Sigmoid colon (tissue), 7 donors: Measurements from ENCODE around the gene RBM18. TPM values are rescaled to one million over a fixed set of nuclear protein-coding genes. Genes with fewer than 3 reads are reported as not detected.

Experiments used
- DNase-seq: peaks from one replicate; pipeline ENCODE4 v3.0.0-alpha.2; 2019
- H3K27ac ChIP-seq, 4 donors: fragments of 200-600 bp; sonication (generic); one replicate each; pipeline ENCODE4 v1.5.1; 2016 to 2019; ENCODE audit warnings: mild to moderate bottlenecking in 1 of 4
- H3K27me3 ChIP-seq, 3 donors: fragments of 200-600 bp; sonication (generic); one replicate each; pipeline ENCODE4 v1.5.1; 2019; ENCODE audit warnings: mild to moderate bottlenecking in 1 of 3
- H3K36me3 ChIP-seq, 4 donors: fragments of 200-600 bp; sonication (generic); one replicate each; pipeline ENCODE4 v1.5.1; 2016 to 2019
- H3K4me1 ChIP-seq, 4 donors: fragments of 200-600 bp; sonication (generic); one replicate each; pipeline ENCODE4 v1.5.1; 2017 to 2019
- H3K4me3 ChIP-seq, 4 donors: fragments of 200-600 bp; sonication (generic); one replicate each; pipeline ENCODE4 v1.5.1; 2017 to 2019; ENCODE audit warnings: mild to moderate bottlenecking in 2 of 4, moderate library complexity in 1 of 4
- H3K9me3 ChIP-seq, 4 donors: fragments of 200-600 bp in 3 of 4; sonication (generic) in 3 of 4; one replicate each; pipeline versions ENCODE4 v1.5.1 to v1.6.1; 2013 to 2019
- EP300 ChIP-seq, 4 donors: sonication (generic); formaldehyde crosslinking; IDR thresholded peaks; one replicate each; pipeline ENCODE4 v1.6.1; 2017; ENCODE audit warnings: antibody characterized with exemption in 4 of 4
- POLR2A ChIP-seq, 2 donors: fragments of 450-650 bp; IDR thresholded peaks; one replicate each; pipeline ENCODE4 v1.6.1; 2016; ENCODE audit warnings: antibody characterized with exemption in 2 of 2, mild to moderate bottlenecking in 2 of 2, moderate library complexity in 2 of 2
- POLR2AphosphoS5 ChIP-seq, 4 donors: sonication (generic); formaldehyde crosslinking; IDR thresholded peaks; one replicate each; pipeline ENCODE4 v1.6.1; 2017; ENCODE audit warnings: antibody characterized with exemption in 4 of 4
- WGBS, 2 donors: extraction: QIAGEN DNeasy Blood & Tissue Kit; methylation state at CpG; one replicate each; pipeline ENCODE4 v1.1.7; 2013; 5-methylcytosine and 5-hydroxymethylcytosine counted together
- intact Hi-C: fragments of 100-400 bp; cut with DNase I; formaldehyde crosslinking; loops from one replicate; pipeline ENCODE4 v1.15.1; 2023
- polyA plus RNA-seq, 3 donors: library from polyadenylated mRNA; stranded (reverse); fragments of 200-250 nt; gene quantifications; one replicate each; pipeline ENCODE4 v1.2.3, GENCODE V29; 2013
- total RNA-seq, 4 donors: library from RNA; depleted of rRNA; stranded (reverse); fragments of >200 nt; gene quantifications; one replicate each; pipeline ENCODE4 v1.1.0, GENCODE V29; 2016
- TF ChIP-seq, protein P1 (sequence below), 4 experiments: fragments of 450-650 bp in 3 of 4; fragments of 200-600 bp in 1 of 4; IDR thresholded peaks; one replicate each; pipeline ENCODE4 v1.5.1; 2016 to 2019; ENCODE audit warnings: antibody characterized with exemption in 4 of 4, mild to moderate bottlenecking in 3 of 4, moderate library complexity in 2 of 4
- donor health status: healthy with polysubstance abuse.
- donor health status: Bipolar disorder and iron deficiency.
- donor health status: healthy.

RBM18 gene
- total and polyA plus RNA-seq, 7 donors = 8.2 to 16.8 (median 11.9) TPM

DNA sequence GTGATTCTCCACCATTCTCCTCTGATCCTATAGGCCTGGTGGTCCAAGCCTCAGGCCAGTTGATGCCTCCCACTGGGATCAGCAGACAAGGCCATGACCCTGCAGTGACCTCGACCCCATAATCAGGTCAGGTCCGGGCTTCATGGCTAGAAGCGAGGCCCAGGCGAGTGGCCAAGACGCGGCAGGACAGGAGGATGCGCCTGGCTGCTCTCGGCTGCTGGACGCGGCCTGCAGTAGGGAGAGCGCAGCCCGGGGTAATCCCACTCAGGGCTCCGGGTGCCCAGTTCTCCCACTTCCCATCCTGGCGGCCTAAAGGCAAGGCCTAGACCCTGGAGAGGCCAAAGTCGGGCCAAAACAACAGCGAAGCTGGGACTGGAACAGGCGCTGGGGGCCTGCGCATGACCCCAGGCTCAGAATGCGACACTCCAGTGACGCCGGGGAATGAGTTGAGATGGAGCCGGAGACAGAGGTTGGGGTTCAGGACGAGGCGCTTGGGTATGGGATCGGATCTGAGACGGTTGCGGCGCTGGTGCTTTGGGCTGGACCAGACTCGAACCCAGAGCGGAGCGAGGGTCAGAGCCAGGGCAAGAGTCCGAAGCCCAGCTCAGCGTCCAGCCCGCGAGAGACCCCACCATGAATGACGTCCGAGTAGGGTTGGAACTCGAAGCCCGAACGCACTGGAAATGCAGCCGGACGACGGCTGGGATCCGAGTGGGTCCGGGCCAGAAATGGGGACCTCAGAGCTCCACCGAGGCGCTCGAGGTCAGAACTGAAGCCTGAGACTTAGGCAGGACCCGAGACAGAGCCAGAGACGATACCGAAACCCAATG is 39.1 kb downstream of the RBM18 start:
- Histone ChIP-seq H3K4me3 (peak overlapping the region; percentile 2 to 34 (median 20)), H3K36me3 (no peaks in the 10 kb centered on the region), H3K9me3 (no peaks in the 10 kb centered on the region), H3K4me1 (peaks cover 0 to 46% (median 42%) of the 10 kb centered on the region in 4 donors), H3K27ac (no peak overlapping the region), H3K27me3 (peaks cover 65 to 100% (median 97%) of the 10 kb centered on the region in 3 donors)
- no peak for DNase-seq
- TF ChIP-seq, protein P1, sequence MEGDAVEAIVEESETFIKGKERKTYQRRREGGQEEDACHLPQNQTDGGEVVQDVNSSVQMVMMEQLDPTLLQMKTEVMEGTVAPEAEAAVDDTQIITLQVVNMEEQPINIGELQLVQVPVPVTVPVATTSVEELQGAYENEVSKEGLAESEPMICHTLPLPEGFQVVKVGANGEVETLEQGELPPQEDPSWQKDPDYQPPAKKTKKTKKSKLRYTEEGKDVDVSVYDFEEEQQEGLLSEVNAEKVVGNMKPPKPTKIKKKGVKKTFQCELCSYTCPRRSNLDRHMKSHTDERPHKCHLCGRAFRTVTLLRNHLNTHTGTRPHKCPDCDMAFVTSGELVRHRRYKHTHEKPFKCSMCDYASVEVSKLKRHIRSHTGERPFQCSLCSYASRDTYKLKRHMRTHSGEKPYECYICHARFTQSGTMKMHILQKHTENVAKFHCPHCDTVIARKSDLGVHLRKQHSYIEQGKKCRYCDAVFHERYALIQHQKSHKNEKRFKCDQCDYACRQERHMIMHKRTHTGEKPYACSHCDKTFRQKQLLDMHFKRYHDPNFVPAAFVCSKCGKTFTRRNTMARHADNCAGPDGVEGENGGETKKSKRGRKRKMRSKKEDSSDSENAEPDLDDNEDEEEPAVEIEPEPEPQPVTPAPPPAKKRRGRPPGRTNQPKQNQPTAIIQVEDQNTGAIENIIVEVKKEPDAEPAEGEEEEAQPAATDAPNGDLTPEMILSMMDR (IDR thresholded peaks at IDR 0.05) = no peak
- no peak for TF ChIP-seq POLR2A (IDR thresholded peaks at IDR 0.05)
- no peak for TF ChIP-seq EP300 (IDR thresholded peaks at IDR 0.05)
- no peak for TF ChIP-seq POLR2AphosphoS5 (IDR thresholded peaks at IDR 0.05)
- WGBS, 2 donors = 35 to 49% methylated on average over 51 of the region's 51 CpGs
- intact Hi-C loops = no loop called here

DNA sequence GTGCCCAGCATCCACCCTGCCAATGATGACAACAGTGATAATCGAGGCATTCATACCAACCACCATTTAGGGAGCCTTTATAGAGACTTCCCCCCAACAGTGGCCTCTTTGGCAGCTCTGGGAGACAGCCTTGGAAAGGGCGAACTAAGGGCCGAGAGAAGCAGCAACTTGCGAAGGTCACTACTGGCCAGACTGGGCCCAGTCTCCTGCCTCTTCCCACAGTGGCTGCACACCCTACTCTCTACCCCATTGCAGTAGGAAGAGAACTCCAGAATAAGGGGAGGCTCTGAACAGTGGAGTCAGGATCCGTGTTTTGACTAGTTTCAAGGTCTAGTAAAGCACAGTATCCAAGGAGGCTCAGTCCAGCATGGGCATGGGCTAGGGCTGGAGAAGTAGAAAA is 41.2 kb downstream of the RBM18 start:
- no peaks in the 10 kb centered on the region for H3K36me3 ChIP-seq
- TF ChIP-seq, protein P1 (IDR thresholded peaks at IDR 0.05) = no peak
- TF ChIP-seq EP300 (IDR thresholded peaks at IDR 0.05) (no peak), POLR2A (IDR thresholded peaks at IDR 0.05) (no peak), POLR2AphosphoS5 (IDR thresholded peaks at IDR 0.05) (no peak)
- no peak overlapping the region for H3K4me3 ChIP-seq
- no peak for DNase-seq
- intact Hi-C loops = no loop called here
- 84 to 91% methylated on average over 5 of the region's 5 CpGs for WGBS, 2 donors
- H3K4me1 ChIP-seq = peaks cover 0 to 61% (median 53%) of the 10 kb centered on the region in 4 donors
- no peaks in the 10 kb centered on the region for H3K9me3 ChIP-seq
- H3K27ac ChIP-seq = no peak overlapping the region
- peaks cover 70 to 100% (median 97%) of the 10 kb centered on the region in 3 donors for H3K27me3 ChIP-seq

DNA sequence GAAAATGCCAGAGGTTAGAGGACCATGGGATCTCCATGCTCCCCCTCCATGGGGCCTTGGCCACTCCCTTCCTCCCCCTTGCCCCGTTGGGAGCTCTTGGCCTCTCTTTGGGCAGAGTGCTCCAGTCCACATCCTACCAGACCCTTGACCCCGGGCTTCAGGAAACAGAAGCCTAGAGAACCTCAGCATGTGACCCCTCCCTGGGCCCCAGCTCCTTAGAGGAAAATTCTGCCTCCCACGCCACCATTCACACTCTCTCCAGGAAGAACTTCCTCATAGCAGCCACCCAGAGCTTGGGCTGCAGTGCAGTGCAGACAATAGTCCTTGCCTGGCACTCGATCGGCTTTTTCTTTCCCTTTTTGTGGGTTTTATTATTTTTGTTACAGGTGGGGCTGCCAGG is 41.8 kb downstream of the RBM18 start:
- intact Hi-C loops = no loop called here
- H3K36me3 ChIP-seq = no peaks in the 10 kb centered on the region
- WGBS, 2 donors = 19 to 26% methylated on average over 5 of the region's 5 CpGs
- TF ChIP-seq POLR2A (IDR thresholded peaks at IDR 0.05) (no peak), EP300 (IDR thresholded peaks at IDR 0.05) (no peak), POLR2AphosphoS5 (IDR thresholded peaks at IDR 0.05) (no peak)
- TF ChIP-seq, protein P1 (IDR thresholded peaks at IDR 0.05) = no peak
- no peak for DNase-seq
- H3K27me3 ChIP-seq = peaks cover 66 to 100% (median 97%) of the 10 kb centered on the region in 3 donors
- H3K27ac ChIP-seq = no peak overlapping the region
- no peaks in the 10 kb centered on the region for H3K9me3 ChIP-seq
- peaks cover 0 to 55% (median 47%) of the 10 kb centered on the region in 4 donors for H3K4me1 ChIP-seq
- no peak overlapping the region for H3K4me3 ChIP-seq

DNA sequence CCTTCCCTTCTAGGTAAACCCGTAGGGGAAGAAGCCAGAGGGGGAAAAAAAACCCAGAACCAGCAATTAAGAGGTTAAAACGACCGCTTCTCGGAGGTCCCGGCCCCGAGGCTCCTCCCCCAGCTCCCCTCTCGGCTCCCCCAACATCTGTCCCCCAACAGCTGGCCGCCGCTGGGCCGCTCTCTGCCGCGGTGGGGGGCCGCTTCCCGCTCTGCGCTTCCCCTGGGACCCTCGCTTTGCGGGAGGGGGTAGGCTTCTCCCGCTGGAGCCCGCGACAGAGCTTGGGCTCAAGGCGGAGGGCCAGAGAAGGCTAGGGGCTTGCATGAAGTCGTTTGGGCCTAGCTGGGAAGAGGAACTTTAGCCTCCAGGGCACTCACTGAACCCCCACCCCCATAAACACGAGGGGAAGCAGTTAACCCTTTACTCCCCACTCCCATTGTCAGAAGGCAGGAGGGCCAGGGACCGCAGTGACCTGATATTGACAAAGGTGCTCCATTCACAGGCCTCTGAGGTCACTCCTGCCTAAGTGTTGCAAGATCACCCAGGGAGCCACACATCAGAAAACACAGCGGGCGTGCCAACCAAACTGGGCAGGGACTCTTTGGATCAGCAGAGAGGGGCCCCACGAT is 43.3 kb downstream of the RBM18 start:
- TF ChIP-seq POLR2A (IDR thresholded peaks at IDR 0.05) = no peak
- TF ChIP-seq EP300 (IDR thresholded peaks at IDR 0.05) = no peak
- TF ChIP-seq POLR2AphosphoS5 (IDR thresholded peaks at IDR 0.05) = no peak
- TF ChIP-seq, protein P1 (IDR thresholded peaks at IDR 0.05) = no peak
- no peak overlapping the region for H3K27ac ChIP-seq
- intact Hi-C loops = no loop called here
- no peak overlapping the region for H3K4me3 ChIP-seq
- no peak for DNase-seq
- peaks cover 0 to 40% (median 32%) of the 10 kb centered on the region in 4 donors for H3K4me1 ChIP-seq
- no peaks in the 10 kb centered on the region for H3K36me3 ChIP-seq
- peaks cover 62 to 100% (median 92%) of the 10 kb centered on the region in 3 donors for H3K27me3 ChIP-seq
- 18 to 21% methylated on average over 27 of the region's 27 CpGs for WGBS, 2 donors
- no peaks in the 10 kb centered on the region for H3K9me3 ChIP-seq
